K562 (cell line): ENCODE results near the gene TJP2. TPM values are rescaled to one million over a fixed set of nuclear protein-coding genes. Genes with fewer than 3 reads are reported as not detected.

ENCODE experiments used
- ATAC-seq: fragments of 200-7000 bp; cut with Tn5 transposase; 3 replicates; pipeline ENCODE4 v1.9.1; 2020; ENCODE audit warnings: moderate library complexity
- BruUV-seq: library from RNA; stranded (reverse); fragments of 400-500 nt; replicated peaks from 2 replicates; lab custom pipeline; 2021; lab: Mats Ljungman, UMichigan
- CTCF ChIA-PET: fragments of 300-600 bp; formaldehyde crosslinking; extraction: SDS; loops from one replicate; lab custom pipeline; 2021; ENCODE audit warnings: low intra/inter-chr PET ratio; lab: Yijun Ruan, JAX
- POLR2A ChIA-PET: fragments of 300-600, 350-650 bp; sonication (Branson Sonifier 250); formaldehyde crosslinking; extraction: SDS; loops from one replicate; lab custom pipeline; 2021; ENCODE audit warnings: antibody characterized with exemption, inconsistent platforms; lab: Yijun Ruan, JAX
- DNase-seq, 4 experiments: peaks; one replicate each; pipeline versions ENCODE4 v3.0.0 to v3.0.0-alpha.2; 2011 to 2018; ENCODE audit warnings: low spot score in 3 of 4, mixed read lengths in 3 of 4; ENCODE audit errors: extremely low read depth in 1 of 4
- FAIRE-seq: peaks from 2 replicates; lab custom pipeline; 2011; peaks lifted over from hg19 to GRCh38; lab: Jason Lieb, UNC
- H2AFZ ChIP-seq: 2 replicates; pipeline ENCODE4 v1.6.0; 2011; ENCODE audit warnings: low read depth, low read length, control low read depth, inconsistent platforms
- H3K27ac ChIP-seq: fragments of 200-600 bp; 3 replicates; pipeline ENCODE4 v1.8.0; 2011; ENCODE audit warnings: low read depth, mild to moderate bottlenecking, control low read depth, inconsistent platforms, low read length, moderate library complexity, mixed read lengths; ENCODE audit errors: extremely low read depth
- H3K27me3 ChIP-seq, 2 experiments: fragments of 300-600 bp in 1 of 2; 2 replicates in 1 of 2; 3 replicates in 1 of 2; pipeline versions ENCODE4 v1.6.0 to v1.8.0; 2011; ENCODE audit warnings: inconsistent platforms in 2 of 2, low read length in 2 of 2, mild to moderate bottlenecking in 1 of 2, mixed read lengths in 1 of 2, moderate library complexity in 1 of 2; ENCODE audit not compliant: control insufficient read depth in 2 of 2, insufficient read depth in 2 of 2
- H3K36me3 ChIP-seq: fragments of 300-600 bp; 3 replicates; pipeline ENCODE4 v1.8.0; 2011; ENCODE audit warnings: mild to moderate bottlenecking, low read length, inconsistent platforms; ENCODE audit not compliant: control insufficient read depth, insufficient read depth
- H3K4me1 ChIP-seq, 2 experiments: fragments of 200-600 bp in 1 of 2; replicated peaks in 1 of 2; 2 replicates in 1 of 2; 3 replicates in 1 of 2; pipeline versions ENCODE4 v1.5.1 to v1.8.0; 2011; ENCODE audit warnings: inconsistent platforms in 2 of 2, low read length in 2 of 2, mild to moderate bottlenecking in 1 of 2, mixed read lengths in 1 of 2, moderate library complexity in 1 of 2; ENCODE audit not compliant: control insufficient read depth in 2 of 2, insufficient read depth in 2 of 2
- H3K4me2 ChIP-seq: 2 replicates; pipeline ENCODE4 v1.6.1; 2011; ENCODE audit warnings: low read length, control low read depth, inconsistent platforms, mixed read lengths; ENCODE audit not compliant: insufficient read depth
- H3K4me3 ChIP-seq: fragments of 200-600 bp; sonication (generic), shearing (Covaris generic); 2 replicates; pipeline ENCODE4 v1.5.1; 2016; ENCODE audit warnings: control low read depth, inconsistent platforms
- H3K79me2 ChIP-seq: fragments of 200-600 bp; 3 replicates; pipeline ENCODE4 v1.8.0; 2011; ENCODE audit warnings: low read length, inconsistent platforms; ENCODE audit not compliant: control insufficient read depth, insufficient read depth
- H3K9ac ChIP-seq, 2 experiments: 2 replicates each; pipeline versions ENCODE4 v1.6.0 to v1.6.1; 2011; ENCODE audit warnings: low read depth in 2 of 2, low read length in 2 of 2, control low read depth in 1 of 2, inconsistent platforms in 1 of 2, mild to moderate bottlenecking in 1 of 2, mixed read lengths in 1 of 2; ENCODE audit not compliant: insufficient read depth in 1 of 2
- H3K9me1 ChIP-seq: one replicate; pipeline ENCODE4 v1.6.0; 2011; ENCODE audit warnings: inconsistent platforms, mild to moderate bottlenecking, low read length, moderate library complexity; ENCODE audit not compliant: control insufficient read depth, insufficient read depth
- H3K9me3 ChIP-seq: replicated peaks from 2 replicates; pipeline ENCODE4 v1.5.1; 2011; ENCODE audit warnings: low read depth, low read length, inconsistent platforms; ENCODE audit not compliant: control insufficient read depth, insufficient read depth
- H4K20me1 ChIP-seq: replicated peaks from 2 replicates; pipeline ENCODE4 v1.6.1; 2011; ENCODE audit warnings: low read length, inconsistent platforms, mixed read lengths; ENCODE audit not compliant: control insufficient read depth, insufficient read depth
- CEBPB ChIP-seq: fragments of 450-650 bp; IDR thresholded peaks from 2 replicates; pipeline ENCODE4 v1.6.1; 2016; ENCODE audit warnings: missing genetic modification characterization, missing compliant biosample characterization
- ELF4 ChIP-seq: fragments of 450-650 bp; formaldehyde crosslinking; IDR thresholded peaks from 2 replicates; pipeline ENCODE4 v1.4.0; 2022; ENCODE audit warnings: missing genetic modification characterization
- HNRNPUL1 ChIP-seq: fragments of 200-400 bp; formaldehyde crosslinking; IDR thresholded peaks from 2 replicates; pipeline ENCODE4 v1.6.1; 2017; ENCODE audit warnings: low read length
- POLR2A ChIP-seq: fragments of 450-650 bp; conservative IDR thresholded peaks from 2 replicates; pipeline ENCODE4 v1.6.1; 2016
- SMARCC2 ChIP-seq: fragments of 450-650 bp; IDR thresholded peaks from 2 replicates; pipeline ENCODE4 v1.6.1; 2017; ENCODE audit warnings: antibody characterized with exemption, moderate library complexity, mild to moderate bottlenecking, low read depth
- ZNF23 ChIP-seq: fragments of 250-450 bp; sonication (Bioruptor Pico); IDR thresholded peaks from 2 replicates; pipeline ENCODE4 v1.4.0; 2020; ENCODE audit warnings: mild to moderate bottlenecking
- WGBS: fragments of 100-300 bp; shearing (Covaris generic); methylation state at CpG from one replicate; pipeline ENCODE4 v1.1.6; 2016; ENCODE audit warnings: low coverage, mixed read lengths; ENCODE audit not compliant: insufficient coverage; ENCODE audit errors: missing lambda C conversion rate; 5-methylcytosine and 5-hydroxymethylcytosine counted together
- in situ Hi-C: fragments of 300-500 bp; cut with MboI; formaldehyde crosslinking; loops from 4 replicates; pipeline ENCODE4 v1.15.0; 2018; ENCODE audit warnings: inconsistent platforms, mixed read lengths
- intact Hi-C: fragments of 100-400 bp; cut with micrococcal nuclease; formaldehyde crosslinking; loops from 2 replicates; pipeline ENCODE4 v1.14.2; 2022
- polyA plus RNA-seq, 8 experiments: library from polyadenylated mRNA; depleted of rRNA in 4 of 8; stranded (reverse) in 5 of 8; unstranded in 3 of 8; fragments of >200 nt; fragmentation: Nextera tagmentation in 2 of 8; fragmentation: Illumina TruSeq in 1 of 8; extraction: Ambion mirVana in 2 of 8; extraction: Trizol in 1 of 8; gene quantifications; 2 replicates each; pipeline versions ENCODE4 v1.2.1 to v1.2.3, GENCODE V29; 2011 to 2014; ENCODE audit warnings: inconsistent platforms in 1 of 8, missing spikeins in 1 of 8
- total RNA-seq, 7 experiments: library from RNA; depleted of rRNA in 6 of 7; stranded (reverse); fragments of >200 nt in 6 of 7; fragmentation: Illumina TruSeq in 2 of 7; extraction: Trizol in 2 of 7; gene quantifications; 2 replicates each; pipeline versions ENCODE4 v1.2.1 to v1.2.3, GENCODE V29; 2011 to 2021; ENCODE audit warnings: low replicate concordance in 1 of 7

The TJP2 gene
- total and polyA plus RNA-seq, 9 of the 15 experiments (the other 6 are each of a cell fraction or from before 2014, with no cell fraction given): 4.0 to 24.1 (median 16.8) TPM

DNA sequence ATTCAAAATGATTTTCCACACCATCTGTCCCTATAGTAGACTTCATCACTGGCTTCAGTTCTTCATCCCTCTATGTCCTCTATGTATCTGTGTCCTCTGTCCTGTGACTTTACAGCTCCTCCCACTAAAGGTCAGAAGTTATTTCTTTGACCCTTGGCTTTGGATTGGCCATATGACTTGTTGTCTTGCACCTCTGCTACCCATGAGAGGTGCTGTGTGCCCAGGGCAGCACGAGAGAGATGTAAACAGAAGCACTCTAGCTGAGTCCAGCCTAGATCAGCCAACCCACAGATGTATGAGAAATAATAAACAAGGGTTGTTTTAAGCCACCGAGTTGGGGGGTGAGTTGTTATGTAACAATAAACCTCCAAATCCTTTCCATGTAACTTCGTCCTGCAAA is 87.6 kb downstream of the TJP2 start:
- ATAC-seq (no peak), DNase-seq (no peak), FAIRE-seq (no peak)
- Histone ChIP-seq H3K9ac (no peak overlapping the region), H3K4me1 (no peaks in the 10 kb centered on the region; a peak in 1 of 5 replicates), H4K20me1 (no peaks in the 10 kb centered on the region), H3K4me3 (no peak overlapping the region), H3K9me3 (no peaks in the 10 kb centered on the region), H3K27me3 (peaks cover 10 to 16% of the 10 kb centered on the region in 2 experiments), H3K27ac (no peak overlapping the region), H3K4me2 (no peak overlapping the region), H3K79me2 (no peaks in the 10 kb centered on the region), H3K9me1 (no peaks in the 10 kb centered on the region), H3K36me3 (no peaks in the 10 kb centered on the region), H2AFZ (no peak overlapping the region)
- WGBS: 5% methylated on average over 3 of the region's 3 CpGs
- TF ChIP-seq ZNF23 (no peak), CEBPB (tag) (no peak), POLR2A (no peak), HNRNPUL1 (no peak)
- intact Hi-C loops: loop anchor here (10.0 kb wide), 2 partner anchors 103 to 207 kb away; no protein-coding TSS in a partner anchor
- no TSS peak for BruUV-seq
- CTCF ChIA-PET: no interaction called here
- POLR2A ChIA-PET: interaction anchor here (0.6 kb wide), 1 partner anchor 38 kb away, joined by 3 read pairs; no protein-coding TSS in a partner anchor
- in situ Hi-C loops: no loop called here

DNA sequence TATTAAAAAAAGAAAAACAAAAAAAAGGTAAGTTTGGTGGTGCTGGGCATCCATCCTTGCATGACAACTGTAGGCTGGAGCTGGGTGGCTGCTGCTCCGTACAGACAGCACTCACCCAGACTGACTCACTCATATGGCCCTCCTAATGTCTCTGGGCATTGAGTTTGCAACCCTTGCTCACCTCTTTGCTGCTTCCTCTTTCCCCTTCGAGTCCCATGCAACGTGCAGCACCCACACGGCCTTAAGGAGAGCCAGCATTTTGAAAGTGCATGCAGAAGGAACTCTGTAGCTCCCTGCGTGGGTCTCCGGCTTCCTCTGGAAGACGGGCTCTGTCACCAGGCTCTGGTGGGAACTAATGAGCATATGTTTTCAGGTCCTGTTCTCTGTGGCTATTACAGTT is 90.4 kb downstream of the TJP2 start:
- Histone ChIP-seq H3K9ac (no peak overlapping the region), H2AFZ (no peak overlapping the region), H3K27ac (no peak overlapping the region), H3K4me2 (no peak overlapping the region), H3K9me3 (no peaks in the 10 kb centered on the region), H3K27me3 (peaks cover 10 to 21% of the 10 kb centered on the region in 2 experiments), H4K20me1 (no peaks in the 10 kb centered on the region), H3K4me1 (no peaks in the 10 kb centered on the region; a peak in 1 of 5 replicates), H3K79me2 (no peaks in the 10 kb centered on the region), H3K4me3 (no peak overlapping the region), H3K9me1 (no peaks in the 10 kb centered on the region), H3K36me3 (no peaks in the 10 kb centered on the region)
- intact Hi-C loops (loop anchor here (10.0 kb wide), 2 partner anchors 100 to 210 kb away; no protein-coding TSS in a partner anchor), in situ Hi-C loops (no loop called here)
- WGBS: 10% methylated on average over 7 of the region's 7 CpGs
- FAIRE-seq (no peak), ATAC-seq (peak; percentile 29; the same call in 1 of the 3 replicates), DNase-seq (no peak)
- BruUV-seq: no TSS peak
- POLR2A ChIA-PET: no interaction called here
- TF ChIP-seq SMARCC2: no peak
- no peak for TF ChIP-seq ELF4
- CTCF ChIA-PET: no interaction called here
